Tibial nerve (tissue), 4 donors: ENCODE results near the gene TMEM97. TPM values are rescaled to one million over a fixed set of nuclear protein-coding genes. Genes with fewer than 3 reads are reported as not detected.
"Not testable (repeated sequence)": the region's sequence is repeated elsewhere in the genome, so short reads cannot be mapped to it uniquely, and the experiment has no call there.

Experiments used
- DNase-seq, 2 donors: peaks; one replicate each; pipeline ENCODE4 v3.0.0-alpha.2; 2019; ENCODE audit warnings: low spot score in 2 of 2
- H3K27ac ChIP-seq, 4 donors: fragments of 200-600 bp; sonication (generic) in 3 of 4; one replicate each; pipeline ENCODE4 v1.5.1; 2017 to 2019; ENCODE audit warnings: mild to moderate bottlenecking in 1 of 4
- H3K27me3 ChIP-seq, 2 donors: fragments of 200-600 bp; sonication (generic) in 1 of 2; one replicate each; pipeline versions ENCODE4 v1.5.1 to v1.6.0; 2017 to 2019
- H3K36me3 ChIP-seq, 3 donors: fragments of 200-600 bp; sonication (generic); one replicate each; pipeline ENCODE4 v1.5.1; 2018 to 2019
- H3K4me1 ChIP-seq, 4 donors: fragments of 200-600 bp; sonication (generic) in 3 of 4; one replicate each; pipeline ENCODE4 v1.5.1; 2017 to 2019
- H3K4me3 ChIP-seq, 4 donors: fragments of 200-600 bp; sonication (generic) in 3 of 4; one replicate each; pipeline ENCODE4 v1.5.1; 2017 to 2019; ENCODE audit warnings: mild to moderate bottlenecking in 1 of 4, moderate library complexity in 1 of 4
- H3K9me3 ChIP-seq, 4 donors: fragments of 200-600 bp; sonication (generic) in 3 of 4; one replicate each; pipeline ENCODE4 v1.5.1; 2017 to 2019
- EP300 ChIP-seq, 2 donors: sonication (generic); formaldehyde crosslinking; IDR thresholded peaks; one replicate each; pipeline ENCODE4 v1.6.1; 2017; ENCODE audit warnings: antibody characterized with exemption in 2 of 2, mild to moderate bottlenecking in 1 of 2
- POLR2A ChIP-seq, 2 donors: fragments of 450-650 bp; IDR thresholded peaks; one replicate each; pipeline ENCODE4 v1.6.1; 2017; ENCODE audit warnings: antibody characterized with exemption in 2 of 2, mild to moderate bottlenecking in 2 of 2, moderate library complexity in 2 of 2
- WGBS, 2 donors: methylation state at CpG; one replicate each; pipeline ENCODE4 v1.1.5; 2018; 5-methylcytosine and 5-hydroxymethylcytosine counted together
- total RNA-seq, 4 donors: library from RNA; depleted of rRNA; stranded (reverse); fragments of >200 nt; gene quantifications; one replicate each; pipeline ENCODE4 v1.1.0, GENCODE V29; 2016
- TF ChIP-seq, protein P1 (sequence below), 5 experiments: fragments of 200-600 bp in 3 of 5; fragments of 450-650 bp in 2 of 5; sonication (generic) in 3 of 5; IDR thresholded peaks; one replicate each; pipeline ENCODE4 v1.5.1; 2016 to 2019; ENCODE audit warnings: antibody characterized with exemption in 5 of 5, mild to moderate bottlenecking in 3 of 5, moderate library complexity in 2 of 5

The TMEM97 gene
- total RNA-seq, 4 donors from 2014 or later, result 8.1 to 20.2 (median 16.8) TPM

- Histone ChIP-seq H3K27ac (no peak overlapping the region), H3K4me1 (no peaks in the 10 kb centered on the region), H3K27me3 (no peaks in the 10 kb centered on the region), H3K36me3 (no peaks in the 10 kb centered on the region), H3K9me3 (no peaks in the 10 kb centered on the region), H3K4me3 (no peak overlapping the region)
- TF ChIP-seq POLR2A (IDR thresholded peaks at IDR 0.05) (no peak), EP300 (IDR thresholded peaks at IDR 0.05) (no peak)
- TF ChIP-seq, protein P1, sequence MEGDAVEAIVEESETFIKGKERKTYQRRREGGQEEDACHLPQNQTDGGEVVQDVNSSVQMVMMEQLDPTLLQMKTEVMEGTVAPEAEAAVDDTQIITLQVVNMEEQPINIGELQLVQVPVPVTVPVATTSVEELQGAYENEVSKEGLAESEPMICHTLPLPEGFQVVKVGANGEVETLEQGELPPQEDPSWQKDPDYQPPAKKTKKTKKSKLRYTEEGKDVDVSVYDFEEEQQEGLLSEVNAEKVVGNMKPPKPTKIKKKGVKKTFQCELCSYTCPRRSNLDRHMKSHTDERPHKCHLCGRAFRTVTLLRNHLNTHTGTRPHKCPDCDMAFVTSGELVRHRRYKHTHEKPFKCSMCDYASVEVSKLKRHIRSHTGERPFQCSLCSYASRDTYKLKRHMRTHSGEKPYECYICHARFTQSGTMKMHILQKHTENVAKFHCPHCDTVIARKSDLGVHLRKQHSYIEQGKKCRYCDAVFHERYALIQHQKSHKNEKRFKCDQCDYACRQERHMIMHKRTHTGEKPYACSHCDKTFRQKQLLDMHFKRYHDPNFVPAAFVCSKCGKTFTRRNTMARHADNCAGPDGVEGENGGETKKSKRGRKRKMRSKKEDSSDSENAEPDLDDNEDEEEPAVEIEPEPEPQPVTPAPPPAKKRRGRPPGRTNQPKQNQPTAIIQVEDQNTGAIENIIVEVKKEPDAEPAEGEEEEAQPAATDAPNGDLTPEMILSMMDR (IDR thresholded peaks at IDR 0.05), result no peak
- no peak for DNase-seq
- 48 to 80% methylated on average over 2 of the region's 2 CpGs for WGBS, 2 donors
Measured at GRCh38 chr17:28285965-28286364, 33.0 kb upstream of the TMEM97 start.

GRCh38 chr17:28290703-28291102 is 28.3 kb upstream of the TMEM97 start:
- WGBS, 2 donors, result 52 to 61% methylated on average over 2 of the region's 2 CpGs
- H3K9me3 ChIP-seq, result no peaks in the 10 kb centered on the region
- DNase-seq, result no peak

GRCh38 chr17:28291780-28292330 is 27.1 kb upstream of the TMEM97 start:
- H3K4me3 ChIP-seq, result no peak overlapping the region
- H3K36me3 ChIP-seq, result no peaks in the 10 kb centered on the region
- H3K4me1 ChIP-seq, result no peaks in the 10 kb centered on the region
- H3K9me3 ChIP-seq, result no peaks in the 10 kb centered on the region
- no peaks in the 10 kb centered on the region for H3K27me3 ChIP-seq
- H3K27ac ChIP-seq, result no peak overlapping the region
- TF ChIP-seq, protein P1 (IDR thresholded peaks at IDR 0.05), result no peak
- no peak for TF ChIP-seq EP300 (IDR thresholded peaks at IDR 0.05)
- TF ChIP-seq POLR2A (IDR thresholded peaks at IDR 0.05), result no peak
- WGBS, 2 donors, result 80 to 85% methylated on average over 1 of the region's 1 CpG
- no peak for DNase-seq

More at GRCh38 chr17:28290703-28291102, 28.3 kb upstream of the TMEM97 start:
- H3K27me3 ChIP-seq, result no peaks in the 10 kb centered on the region
- H3K36me3 ChIP-seq, result no peaks in the 10 kb centered on the region
- no peak overlapping the region for H3K27ac ChIP-seq
- H3K4me1 ChIP-seq, result no peaks in the 10 kb centered on the region
- no peak overlapping the region for H3K4me3 ChIP-seq
- TF ChIP-seq EP300 (IDR thresholded peaks at IDR 0.05), result no peak

- H3K27ac ChIP-seq, H3K36me3 ChIP-seq, H3K4me1 ChIP-seq, H3K27me3 ChIP-seq, DNase-seq, H3K4me3 ChIP-seq, H3K9me3 ChIP-seq: not testable (repeated sequence)
- WGBS, 2 donors, result 82 to 85% methylated on average over 12 of the region's 12 CpGs
Measured at GRCh38 chr17:28292878-28293277, 26.1 kb upstream of the TMEM97 start.

DNA sequence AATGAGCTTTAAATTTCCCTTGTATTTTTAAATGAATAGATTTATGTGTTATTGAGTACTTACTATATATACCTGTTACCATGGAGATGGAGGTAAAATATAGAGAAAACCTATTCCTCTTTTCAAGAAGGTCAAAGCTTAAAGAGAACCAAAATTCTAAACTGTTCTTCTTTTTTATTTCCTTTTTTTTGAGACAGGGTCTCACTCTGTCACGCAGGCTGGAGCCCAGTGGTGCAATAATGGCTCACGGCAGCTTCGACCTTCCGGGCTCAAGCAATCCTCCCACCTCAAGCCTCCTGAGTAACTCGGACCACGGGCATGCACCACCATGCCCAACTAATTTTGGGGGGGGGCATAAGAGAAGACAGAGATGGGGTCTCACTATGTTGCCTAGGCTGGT is 25.0 kb upstream of the TMEM97 start:
- DNase-seq, result no peak
- no peaks in the 10 kb centered on the region for H3K27me3 ChIP-seq
- WGBS, 2 donors, result 75 to 82% methylated on average over 6 of the region's 6 CpGs
- no peak for TF ChIP-seq POLR2A (IDR thresholded peaks at IDR 0.05)
- no peak for TF ChIP-seq EP300 (IDR thresholded peaks at IDR 0.05)
- TF ChIP-seq, protein P1 (IDR thresholded peaks at IDR 0.05), result no peak
- H3K4me3 ChIP-seq, result no peak overlapping the region
- no peaks in the 10 kb centered on the region for H3K4me1 ChIP-seq
- H3K9me3 ChIP-seq, result no peaks in the 10 kb centered on the region
- no peaks in the 10 kb centered on the region for H3K36me3 ChIP-seq
- no peak overlapping the region for H3K27ac ChIP-seq

GRCh38 chr17:28295677-28296578 is 23.1 kb upstream of the TMEM97 start:
- H3K36me3 ChIP-seq, result no peaks in the 10 kb centered on the region
- WGBS, 2 donors, result 62 to 67% methylated on average over 3 of the region's 3 CpGs

More at GRCh38 chr17:28295677-28296578, 23.1 kb upstream of the TMEM97 start:
- Histone ChIP-seq H3K4me3 (no peak overlapping the region), H3K4me1 (no peaks in the 10 kb centered on the region), H3K27ac (no peak overlapping the region), H3K27me3 (no peaks in the 10 kb centered on the region), H3K9me3 (no peaks in the 10 kb centered on the region)
- TF ChIP-seq POLR2A (IDR thresholded peaks at IDR 0.05), result no peak
- TF ChIP-seq, protein P1 (IDR thresholded peaks at IDR 0.05), result no peak
- TF ChIP-seq EP300 (IDR thresholded peaks at IDR 0.05), result no peak
- no peak for DNase-seq
